Lung (tissue), 12 donors: Measurements from ENCODE around the gene MTPN. TPM values are rescaled to one million over a fixed set of nuclear protein-coding genes. Genes with fewer than 3 reads are reported as not detected.
A peak's percentile ranks its signal among the peaks of the same experiment; 100 is the strongest.

Source experiments
- ATAC-seq: fragments of 200-7000 bp; cut with Tn5 transposase; one replicate; pipeline ENCODE4 v1.9.1; 2020; ENCODE audit warnings: moderate number of reproducible peaks; ENCODE audit not compliant: insufficient read depth, low FRiP score
- DNase-seq, 3 donors: peaks; one replicate each; pipeline ENCODE4 v3.0.0-alpha.2; 2013 to 2017
- H3K27ac ChIP-seq, 2 donors: one replicate each; pipeline ENCODE4 v1.5.1; 2013; ENCODE audit warnings: mild to moderate bottlenecking in 2 of 2, moderate library complexity in 2 of 2, control low read depth in 1 of 2, inconsistent platforms in 1 of 2, low read depth in 1 of 2, low read length in 1 of 2
- H3K27me3 ChIP-seq, 3 donors: one replicate each; pipeline ENCODE4 v1.5.1; 2013; ENCODE audit warnings: low read length in 2 of 3; ENCODE audit not compliant: control insufficient read depth in 3 of 3, insufficient read depth in 3 of 3
- H3K36me3 ChIP-seq, 4 donors: one replicate each; pipeline ENCODE4 v1.5.1; 2013; ENCODE audit warnings: low read length in 4 of 4, mild to moderate bottlenecking in 1 of 4, moderate library complexity in 1 of 4; ENCODE audit not compliant: control insufficient read depth in 4 of 4, insufficient read depth in 4 of 4
- H3K4me1 ChIP-seq, 5 donors: one replicate each; pipeline ENCODE4 v1.5.1; 2013; ENCODE audit warnings: low read length in 5 of 5, mild to moderate bottlenecking in 2 of 5, moderate library complexity in 1 of 5; ENCODE audit not compliant: control insufficient read depth in 5 of 5, insufficient read depth in 5 of 5
- H3K4me3 ChIP-seq: one replicate; pipeline ENCODE4 v1.5.1; 2013; ENCODE audit warnings: mild to moderate bottlenecking, control low read depth, moderate library complexity
- H3K9ac ChIP-seq, 2 donors: one replicate each; pipeline ENCODE4 v1.5.1; 2013; ENCODE audit warnings: low read length in 2 of 2, control low read depth in 1 of 2; ENCODE audit not compliant: insufficient read depth in 1 of 2
- H3K9me3 ChIP-seq, 4 donors: one replicate each; pipeline ENCODE4 v1.5.1; 2013; ENCODE audit warnings: low read length in 3 of 4, mild to moderate bottlenecking in 1 of 4, moderate library complexity in 1 of 4; ENCODE audit not compliant: control insufficient read depth in 4 of 4, insufficient read depth in 3 of 4
- WGBS, 2 donors: extraction: QIAGEN DNeasy Blood & Tissue Kit; methylation state at CpG; one replicate each; pipeline ENCODE4 v1.1.7; 2013; 5-methylcytosine and 5-hydroxymethylcytosine counted together
- polyA plus RNA-seq, 2 donors: library from polyadenylated mRNA; stranded (reverse); fragments of 200-250 nt; gene quantifications; one replicate each; pipeline ENCODE4 v1.2.1, GENCODE V29; 2013
- total RNA-seq, 2 donors: library from RNA; depleted of rRNA in 1 of 2; stranded (reverse); fragments of >200 nt in 1 of 2; gene quantifications; one replicate each; pipeline ENCODE4 v1.2.1, GENCODE V29; 2014 to 2021
- TF ChIP-seq, protein P1 (sequence below): IDR thresholded peaks from 2 replicates; pipeline ENCODE4 v1.5.1; 2012; ENCODE audit warnings: mild to moderate bottlenecking; ENCODE audit errors: control extremely low read depth, extremely low read depth
- donor health status: control.
- donor health status: control.
- donor health status: Bipolar disorder and iron deficiency.
- donor health status: healthy.
- donor health status: DM: yes; HTN: yes; CAD: no.

The MTPN gene
- total and polyA plus RNA-seq, 4 donors, result 32.9 to 116 (median 105) TPM

DNA sequence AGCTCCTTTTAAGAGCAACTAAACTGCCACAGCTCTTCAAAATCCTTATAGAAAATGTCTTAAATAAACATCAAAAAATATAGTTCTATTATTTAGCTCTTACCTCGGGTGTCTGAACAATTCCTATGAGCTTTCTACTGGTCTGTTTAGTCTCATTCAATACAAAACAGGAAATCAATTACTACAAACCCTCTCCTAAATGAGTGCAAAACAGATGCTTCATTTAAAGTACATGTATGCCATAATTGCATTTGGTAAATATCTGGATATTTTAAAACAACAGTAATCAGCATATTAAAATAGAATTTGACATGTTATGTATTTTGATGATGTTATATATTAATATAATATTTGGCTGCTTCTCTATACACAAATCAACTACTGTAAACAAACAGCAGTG is 38.5 kb upstream of the MTPN start:
- TF ChIP-seq, protein P1, sequence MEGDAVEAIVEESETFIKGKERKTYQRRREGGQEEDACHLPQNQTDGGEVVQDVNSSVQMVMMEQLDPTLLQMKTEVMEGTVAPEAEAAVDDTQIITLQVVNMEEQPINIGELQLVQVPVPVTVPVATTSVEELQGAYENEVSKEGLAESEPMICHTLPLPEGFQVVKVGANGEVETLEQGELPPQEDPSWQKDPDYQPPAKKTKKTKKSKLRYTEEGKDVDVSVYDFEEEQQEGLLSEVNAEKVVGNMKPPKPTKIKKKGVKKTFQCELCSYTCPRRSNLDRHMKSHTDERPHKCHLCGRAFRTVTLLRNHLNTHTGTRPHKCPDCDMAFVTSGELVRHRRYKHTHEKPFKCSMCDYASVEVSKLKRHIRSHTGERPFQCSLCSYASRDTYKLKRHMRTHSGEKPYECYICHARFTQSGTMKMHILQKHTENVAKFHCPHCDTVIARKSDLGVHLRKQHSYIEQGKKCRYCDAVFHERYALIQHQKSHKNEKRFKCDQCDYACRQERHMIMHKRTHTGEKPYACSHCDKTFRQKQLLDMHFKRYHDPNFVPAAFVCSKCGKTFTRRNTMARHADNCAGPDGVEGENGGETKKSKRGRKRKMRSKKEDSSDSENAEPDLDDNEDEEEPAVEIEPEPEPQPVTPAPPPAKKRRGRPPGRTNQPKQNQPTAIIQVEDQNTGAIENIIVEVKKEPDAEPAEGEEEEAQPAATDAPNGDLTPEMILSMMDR, result no peak
- WGBS, 2 donors, result 40 to 56% methylated on average over 1 of the region's 1 CpG

DNA sequence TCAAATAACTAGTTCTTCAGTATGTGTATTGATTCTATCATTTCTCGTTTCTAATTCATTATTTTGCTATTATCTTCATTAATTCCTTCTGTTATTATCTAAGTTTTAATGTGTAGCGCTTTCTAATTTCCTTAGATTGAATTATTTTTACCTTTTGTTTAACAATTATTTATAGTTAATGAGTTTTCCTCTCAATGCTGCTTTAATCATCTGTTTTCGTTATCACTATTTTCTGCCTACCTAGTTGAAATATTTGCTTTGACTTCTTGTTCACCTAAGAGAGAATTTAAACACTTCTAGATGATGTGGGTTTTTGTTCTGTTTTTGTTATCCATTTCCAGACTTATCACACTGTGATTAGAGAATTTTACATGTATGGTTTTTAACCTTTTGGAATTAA is 37.5 kb upstream of the MTPN start:
- no peak for ATAC-seq
- H3K4me1 ChIP-seq, result peaks cover 0 to 4% (median 0%) of the 10 kb centered on the region in 5 donors
- H3K4me3 ChIP-seq, result no peak overlapping the region
- WGBS, 2 donors, result 89 to 91% methylated on average over 3 of the region's 3 CpGs
- H3K9ac ChIP-seq, result no peak overlapping the region
- no peaks in the 10 kb centered on the region for H3K9me3 ChIP-seq
- no peak for DNase-seq
- H3K27me3 ChIP-seq, result peaks cover 0 to 2% (median 0%) of the 10 kb centered on the region in 3 donors
- H3K36me3 ChIP-seq, result no peaks in the 10 kb centered on the region
- no peak overlapping the region for H3K27ac ChIP-seq
- TF ChIP-seq, protein P1, result no peak

More for the DNA sequence above, 38.5 kb upstream of the MTPN start:
- DNase-seq (peak in 1 of 3 donors; percentile 7), ATAC-seq (no peak)
- Histone ChIP-seq H3K27me3 (peaks cover 0 to 2% (median 0%) of the 10 kb centered on the region in 3 donors), H3K4me1 (peaks cover 0 to 4% (median 0%) of the 10 kb centered on the region in 5 donors), H3K27ac (no peak overlapping the region), H3K36me3 (no peaks in the 10 kb centered on the region), H3K9me3 (no peaks in the 10 kb centered on the region), H3K4me3 (no peak overlapping the region), H3K9ac (no peak overlapping the region)

DNA sequence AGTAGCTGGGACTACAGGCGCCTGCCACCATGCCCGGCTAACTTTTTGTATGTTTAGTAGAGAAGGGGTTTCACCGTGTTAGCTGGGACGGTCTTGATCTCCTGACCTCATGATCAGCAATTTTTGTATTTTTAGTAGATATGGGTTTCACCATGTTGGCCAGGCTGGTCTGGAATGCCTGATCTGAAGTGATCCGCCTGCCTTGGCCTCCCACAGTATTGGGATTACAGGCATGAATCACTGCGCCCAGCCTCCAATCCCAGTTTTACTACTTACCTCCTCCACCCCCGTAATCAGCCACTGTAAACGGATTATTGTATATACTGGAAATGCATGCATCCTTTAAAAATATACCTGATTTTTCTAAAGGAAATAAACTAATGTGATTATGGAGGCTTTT is 35.1 kb upstream of the MTPN start:
- H3K27me3 ChIP-seq, result peaks cover 0 to 2% (median 0%) of the 10 kb centered on the region in 3 donors

More for the DNA sequence above, 35.1 kb upstream of the MTPN start:
- TF ChIP-seq, protein P1, result no peak
- H3K9me3 ChIP-seq, result no peaks in the 10 kb centered on the region
- no peak for ATAC-seq
- no peak for DNase-seq
- H3K4me3 ChIP-seq, result no peak overlapping the region
- H3K27ac ChIP-seq, result no peak overlapping the region
- 94% methylated on average over 8 of the region's 8 CpGs for WGBS, 2 donors
- H3K36me3 ChIP-seq, result no peaks in the 10 kb centered on the region
- H3K4me1 ChIP-seq, result peaks cover 0 to 4% (median 0%) of the 10 kb centered on the region in 5 donors
- H3K9ac ChIP-seq, result no peak overlapping the region
